Colonic mucosa (tissue), 4 donors: ENCODE data around the gene CMA1. TPM values are rescaled to one million over a fixed set of nuclear protein-coding genes. Genes with fewer than 3 reads are reported as not detected.
"Not testable (repeated sequence)": the region's sequence is repeated elsewhere in the genome, so short reads cannot be mapped to it uniquely, and the experiment has no call there.

Experiments
- DNase-seq: peaks from one replicate; pipeline ENCODE4 v3.0.0-alpha.2; 2020
- H3K27ac ChIP-seq: fragments of 200-600 bp; one replicate; pipeline ENCODE4 v1.8.0; 2021
- H3K27me3 ChIP-seq: fragments of 200-600 bp; one replicate; pipeline ENCODE4 v1.8.0; 2021
- H3K36me3 ChIP-seq: fragments of 200-600 bp; one replicate; pipeline ENCODE4 v1.8.0; 2021
- H3K4me1 ChIP-seq: fragments of 200-600 bp; one replicate; pipeline ENCODE4 v1.8.0; 2021; ENCODE audit warnings: mild to moderate bottlenecking
- H3K4me3 ChIP-seq: fragments of 200-600 bp; one replicate; pipeline ENCODE4 v1.8.0; 2021
- H3K9ac ChIP-seq, 2 donors: one replicate each; pipeline ENCODE4 v1.7.0; 2013; ENCODE audit warnings: control low read depth in 2 of 2, low read depth in 2 of 2, low read length in 2 of 2
- H3K9me3 ChIP-seq: fragments of 200-600 bp; one replicate; pipeline ENCODE4 v1.8.0; 2021
- intact Hi-C: fragments of 100-400 bp; cut with DNase I; formaldehyde crosslinking; loops from one replicate; pipeline ENCODE4 v1.14.1; 2022
- total RNA-seq, 2 donors: library from RNA; stranded (reverse); fragmentation: NEBNext Ultra II Directional in 1 of 2; extraction: Animal tissue kit (Norgen Biotek cat#: 25700) in 1 of 2; gene quantifications; one replicate each; pipeline ENCODE4 v1.2.1, GENCODE V29; 2021
- TF ChIP-seq, protein P1 (sequence below): fragments of 200-600 bp; IDR thresholded peaks from one replicate; pipeline ENCODE4 v1.8.0; 2022; ENCODE audit warnings: antibody characterized with exemption, mild to moderate bottlenecking
- donor health status: healthy.
- donor health status: DM: no; HTN: no; CAD: no.
- donor health status: DM: no; HTN: no; CAD: no.

CMA1 gene
- total RNA-seq, 2 donors from 2014 or later = 1.3 TPM

DNA sequence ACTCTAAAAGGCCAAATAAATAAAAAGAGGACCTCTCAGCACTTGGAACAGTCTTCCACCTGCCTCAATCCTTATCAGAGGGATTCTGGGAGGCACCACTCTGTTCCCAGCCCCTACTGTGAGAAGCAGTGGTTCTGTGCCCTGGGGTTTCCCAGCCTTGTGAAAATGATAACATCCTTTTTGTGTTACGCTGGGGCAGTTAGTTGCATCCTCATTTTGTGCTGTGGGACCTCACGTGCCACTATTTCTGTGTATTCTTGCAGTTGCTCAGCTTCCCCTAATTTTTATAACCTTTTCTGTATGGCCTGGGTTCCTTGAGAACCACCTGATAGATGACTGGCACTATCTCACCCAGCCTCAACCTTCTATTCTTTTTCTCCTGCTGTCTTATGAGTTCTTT is 10.8 kb upstream of the CMA1 start:
- H3K4me3 ChIP-seq = no peak overlapping the region
- H3K27me3 ChIP-seq = no peaks in the 10 kb centered on the region
- no peaks in the 10 kb centered on the region for H3K9me3 ChIP-seq
- no peak for DNase-seq
- TF ChIP-seq, protein P1, sequence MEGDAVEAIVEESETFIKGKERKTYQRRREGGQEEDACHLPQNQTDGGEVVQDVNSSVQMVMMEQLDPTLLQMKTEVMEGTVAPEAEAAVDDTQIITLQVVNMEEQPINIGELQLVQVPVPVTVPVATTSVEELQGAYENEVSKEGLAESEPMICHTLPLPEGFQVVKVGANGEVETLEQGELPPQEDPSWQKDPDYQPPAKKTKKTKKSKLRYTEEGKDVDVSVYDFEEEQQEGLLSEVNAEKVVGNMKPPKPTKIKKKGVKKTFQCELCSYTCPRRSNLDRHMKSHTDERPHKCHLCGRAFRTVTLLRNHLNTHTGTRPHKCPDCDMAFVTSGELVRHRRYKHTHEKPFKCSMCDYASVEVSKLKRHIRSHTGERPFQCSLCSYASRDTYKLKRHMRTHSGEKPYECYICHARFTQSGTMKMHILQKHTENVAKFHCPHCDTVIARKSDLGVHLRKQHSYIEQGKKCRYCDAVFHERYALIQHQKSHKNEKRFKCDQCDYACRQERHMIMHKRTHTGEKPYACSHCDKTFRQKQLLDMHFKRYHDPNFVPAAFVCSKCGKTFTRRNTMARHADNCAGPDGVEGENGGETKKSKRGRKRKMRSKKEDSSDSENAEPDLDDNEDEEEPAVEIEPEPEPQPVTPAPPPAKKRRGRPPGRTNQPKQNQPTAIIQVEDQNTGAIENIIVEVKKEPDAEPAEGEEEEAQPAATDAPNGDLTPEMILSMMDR = no peak
- intact Hi-C loops = no loop called here
- no peak overlapping the region for H3K9ac ChIP-seq
- H3K27ac ChIP-seq = no peak overlapping the region
- no peaks in the 10 kb centered on the region for H3K36me3 ChIP-seq
- no peaks in the 10 kb centered on the region for H3K4me1 ChIP-seq

DNA sequence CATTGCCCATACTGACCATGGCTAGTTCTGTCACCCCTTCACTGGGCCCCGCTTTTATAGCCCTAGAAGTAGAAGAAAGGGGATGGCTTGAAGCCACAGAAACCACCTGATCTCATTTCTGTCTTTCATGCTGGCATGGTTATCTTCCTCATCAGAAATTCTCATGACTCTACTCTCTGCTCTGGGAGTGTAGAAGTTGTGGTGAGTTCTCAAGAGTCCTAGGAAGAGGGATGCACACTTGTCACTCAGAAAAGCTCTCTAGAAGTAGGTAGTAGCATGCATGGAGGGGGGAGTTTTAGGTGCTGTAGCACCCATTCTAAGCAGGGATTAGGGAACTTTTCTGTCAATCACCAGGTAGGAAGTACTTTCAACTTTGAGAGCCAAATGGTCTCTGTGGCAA is 6.1 kb upstream of the CMA1 start:
- no peaks in the 10 kb centered on the region for H3K4me1 ChIP-seq
- no peak overlapping the region for H3K9ac ChIP-seq
- no peak for DNase-seq
- no peaks in the 10 kb centered on the region for H3K9me3 ChIP-seq
- intact Hi-C loops = no loop called here
- TF ChIP-seq, protein P1 = no peak
- H3K4me3 ChIP-seq = no peak overlapping the region
- H3K27ac ChIP-seq = no peak overlapping the region
- H3K27me3 ChIP-seq = no peaks in the 10 kb centered on the region
- no peaks in the 10 kb centered on the region for H3K36me3 ChIP-seq

DNA sequence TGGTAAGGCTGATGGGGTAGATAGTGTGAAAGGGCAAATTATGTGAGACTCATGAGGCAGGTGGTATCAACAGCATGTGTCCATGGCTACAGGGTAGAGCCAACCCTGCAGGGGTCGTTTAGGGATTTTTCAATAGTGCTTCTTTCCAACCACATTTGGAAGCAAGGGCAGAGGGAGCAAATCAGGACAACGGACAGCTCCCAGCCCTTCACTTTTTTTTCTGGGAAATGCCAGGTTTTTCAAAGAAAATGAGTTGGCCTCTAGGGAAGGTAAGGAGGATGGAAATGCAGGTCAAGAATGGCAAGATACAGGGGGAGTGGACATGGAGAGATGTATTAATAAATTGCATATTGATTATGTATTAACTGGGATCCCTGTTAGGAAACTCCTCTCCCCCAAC is 4.9 kb upstream of the CMA1 start:
- DNase-seq = no peak
- intact Hi-C loops = no loop called here
- no peaks in the 10 kb centered on the region for H3K9me3 ChIP-seq
- H3K4me3 ChIP-seq = no peak overlapping the region
- no peaks in the 10 kb centered on the region for H3K27me3 ChIP-seq
- H3K4me1 ChIP-seq = no peaks in the 10 kb centered on the region
- TF ChIP-seq, protein P1 = no peak
- H3K36me3 ChIP-seq = no peaks in the 10 kb centered on the region
- no peak overlapping the region for H3K9ac ChIP-seq
- H3K27ac ChIP-seq = no peak overlapping the region

DNA sequence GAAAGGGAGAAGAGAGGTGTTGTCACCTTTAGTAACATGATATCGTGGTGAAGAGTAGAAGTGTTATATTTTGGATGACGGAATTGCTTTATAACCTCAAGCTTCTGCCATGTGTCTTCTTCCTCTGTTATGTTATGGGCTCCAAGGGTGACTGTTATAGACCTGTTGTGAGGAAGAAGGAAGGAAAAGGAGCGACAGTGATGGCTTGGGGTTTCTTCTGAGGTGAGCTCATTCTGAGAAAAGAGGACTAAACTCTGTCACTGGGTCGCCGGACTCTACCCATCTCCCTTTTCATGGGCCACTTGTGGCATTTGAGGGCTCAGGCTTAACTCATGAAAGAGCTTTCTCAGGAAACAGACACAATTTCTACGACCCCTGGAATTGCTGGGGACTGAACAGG is 1.6 kb downstream of the CMA1 start:
- no peaks in the 10 kb centered on the region for H3K4me1 ChIP-seq
- no peak for DNase-seq

DNA sequence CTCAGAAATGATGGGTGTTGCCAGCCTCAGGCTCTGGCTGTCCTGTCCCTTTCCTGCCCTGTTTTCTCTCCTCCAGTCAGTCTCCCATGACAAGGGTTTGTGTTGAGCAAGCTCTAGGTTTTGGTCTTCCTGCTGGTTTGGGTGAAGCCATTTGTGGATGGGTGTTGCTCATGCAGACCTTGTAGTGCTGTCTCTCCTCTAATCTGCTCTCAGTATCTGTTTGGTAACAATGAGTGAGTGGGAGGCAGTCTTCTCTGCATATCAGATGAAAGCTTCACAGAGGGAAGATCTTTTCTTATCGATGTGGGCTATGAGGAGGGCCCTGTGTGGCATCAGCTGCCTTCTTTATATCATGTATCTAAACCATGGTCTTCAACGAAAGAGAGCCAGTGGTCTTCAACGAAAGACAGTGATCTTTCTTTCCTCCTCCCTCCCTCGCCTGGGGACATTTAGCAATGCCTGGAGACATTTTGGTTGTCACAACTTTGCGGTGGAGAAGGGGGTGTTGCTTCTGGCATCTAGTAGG is 3.6 kb downstream of the CMA1 start:
- TF ChIP-seq, protein P1 = no peak
- Histone ChIP-seq H3K4me3 (no peak overlapping the region), H3K9me3 (no peaks in the 10 kb centered on the region), H3K27ac (no peak overlapping the region), H3K9ac (no peak overlapping the region), H3K36me3 (no peaks in the 10 kb centered on the region), H3K4me1 (no peaks in the 10 kb centered on the region), H3K27me3 (no peaks in the 10 kb centered on the region)
- intact Hi-C loops = no loop called here
- no peak for DNase-seq

More for the DNA sequence above, 1.6 kb downstream of the CMA1 start:
- intact Hi-C loops = no loop called here
- no peak overlapping the region for H3K27ac ChIP-seq
- H3K27me3 ChIP-seq = no peaks in the 10 kb centered on the region
- no peaks in the 10 kb centered on the region for H3K36me3 ChIP-seq
- TF ChIP-seq, protein P1 = no peak
- H3K9me3 ChIP-seq = no peaks in the 10 kb centered on the region
- no peak overlapping the region for H3K9ac ChIP-seq
- H3K4me3 ChIP-seq = no peak overlapping the region

DNA sequence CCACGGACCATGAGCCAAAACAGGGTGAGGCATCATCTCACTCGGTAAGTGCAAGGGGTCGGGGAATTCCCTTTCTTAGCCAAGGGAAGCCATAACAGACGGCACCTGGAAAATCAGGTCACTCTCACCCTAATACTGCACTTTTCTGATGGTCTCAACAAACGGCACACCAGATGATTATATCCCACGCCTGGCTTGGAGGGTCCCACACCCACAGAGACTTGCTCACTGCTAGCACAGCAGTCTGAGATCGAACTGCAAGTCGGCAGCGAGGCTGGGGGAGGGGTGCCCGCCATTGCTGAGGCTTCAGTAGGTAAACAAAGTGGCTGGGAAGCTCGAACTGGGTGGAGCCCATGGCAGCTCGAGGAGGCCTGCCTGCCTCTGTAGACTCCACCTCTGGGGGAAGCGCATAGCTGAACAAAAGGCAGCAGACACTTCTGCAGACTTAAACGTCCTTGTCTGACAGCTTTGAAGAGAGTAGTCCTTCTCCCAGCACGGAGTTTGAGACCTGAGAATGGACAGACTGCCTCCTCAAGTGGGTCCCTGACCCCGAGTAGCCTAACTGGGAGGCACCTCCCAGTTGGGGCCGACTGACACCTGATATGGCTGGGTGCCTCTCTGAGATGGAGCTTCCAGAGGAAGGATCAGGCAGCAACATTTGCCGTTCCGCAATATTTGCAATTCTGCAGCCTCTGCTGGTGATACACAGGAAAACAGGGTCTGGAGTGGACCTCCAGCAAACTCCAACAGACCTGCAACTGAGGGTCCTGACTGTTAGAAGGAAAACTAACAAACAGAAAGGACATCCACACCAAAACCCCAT is 16.3 kb downstream of the CMA1 start:
- H3K27ac ChIP-seq, H3K9me3 ChIP-seq, H3K4me3 ChIP-seq, H3K9ac ChIP-seq, H3K36me3 ChIP-seq, intact Hi-C loops, DNase-seq, H3K4me1 ChIP-seq, H3K27me3 ChIP-seq: not testable (repeated sequence)
